IMR-90 (cell line): ENCODE results near the gene MAGEF1. TPM values are rescaled to one million over a fixed set of nuclear protein-coding genes. Genes with fewer than 3 reads are reported as not detected.

Source experiments
- ATAC-seq: fragments of 200-7000 bp; cut with Tn5 transposase; 2 replicates; pipeline ENCODE4 v1.9.1; 2020; ENCODE audit warnings: low read depth, mild to moderate bottlenecking, moderate library complexity
- BruUV-seq: library from RNA; stranded (reverse); fragments of 400-500 nt; replicated peaks from 2 replicates; lab custom pipeline; 2021; lab: Mats Ljungman, UMichigan
- CTCF ChIA-PET: fragments of 300-600 bp; formaldehyde crosslinking; extraction: SDS; loops from one replicate; lab custom pipeline; 2021; ENCODE audit warnings: antibody characterized with exemption; lab: Yijun Ruan, JAX
- POLR2A ChIA-PET: fragments of 300-600 bp; sonication (Branson Sonifier 250); formaldehyde crosslinking; loops from one replicate; lab custom pipeline; 2022; ENCODE audit warnings: antibody characterized with exemption; ENCODE audit not compliant: unreplicated experiment; lab: Charles Lee
- DNase-seq: peaks from one replicate; pipeline ENCODE4 v3.0.0; 2013
- H2AFZ ChIP-seq: replicated peaks from 2 replicates; pipeline ENCODE3; 2013; ENCODE audit warnings: low read length, mild to moderate bottlenecking; ENCODE audit not compliant: poor library complexity
- H2AK5ac ChIP-seq: 2 replicates; pipeline ENCODE4 v1.6.1; 2013; ENCODE audit warnings: low read depth, low read length, inconsistent platforms
- H2AK9ac ChIP-seq: replicated peaks from 2 replicates; pipeline ENCODE3; 2013; ENCODE audit warnings: mild to moderate bottlenecking, low read depth, low read length, moderate library complexity; ENCODE audit not compliant: poor library complexity
- H2BK120ac ChIP-seq: 2 replicates; pipeline ENCODE4 v1.6.1; 2013; ENCODE audit warnings: low read depth, low read length, inconsistent platforms
- H2BK15ac ChIP-seq: 3 replicates; pipeline ENCODE4 v1.6.1; 2013; ENCODE audit warnings: low read depth, low read length, inconsistent platforms
- H2BK20ac ChIP-seq: 2 replicates; pipeline ENCODE4 v1.6.1; 2013; ENCODE audit warnings: low read depth, mild to moderate bottlenecking, inconsistent platforms, low read length, moderate library complexity
- H2BK5ac ChIP-seq: 2 replicates; pipeline ENCODE4 v1.6.1; 2013; ENCODE audit warnings: mild to moderate bottlenecking, low read depth, low read length, inconsistent platforms; ENCODE audit not compliant: poor library complexity, severe bottlenecking
- H3K14ac ChIP-seq: replicated peaks from 2 replicates; pipeline ENCODE4 v1.6.1; 2013; ENCODE audit warnings: low read depth, low read length, inconsistent platforms
- H3K18ac ChIP-seq: 2 replicates; pipeline ENCODE4 v1.6.1; 2013; ENCODE audit warnings: low read depth, low read length, control low read depth
- H3K23ac ChIP-seq: 2 replicates; pipeline ENCODE4 v1.6.1; 2013; ENCODE audit warnings: low read depth, low read length, inconsistent platforms
- H3K27ac ChIP-seq: 2 replicates; pipeline ENCODE4 v1.5.1; 2013; ENCODE audit warnings: mild to moderate bottlenecking, control low read depth, low read length; ENCODE audit not compliant: insufficient read depth
- H3K27me3 ChIP-seq: 2 replicates; pipeline ENCODE4 v1.6.1; 2013; ENCODE audit warnings: low read length; ENCODE audit not compliant: control insufficient read depth, insufficient read depth
- H3K36me3 ChIP-seq: 2 replicates; pipeline ENCODE4 v1.6.1; 2013; ENCODE audit warnings: low read length, mixed read lengths; ENCODE audit not compliant: control insufficient read depth, insufficient read depth
- H3K4ac ChIP-seq: 2 replicates; pipeline ENCODE4 v1.6.1; 2013; ENCODE audit warnings: low read depth, low read length, inconsistent platforms
- H3K4me1 ChIP-seq: 2 replicates; pipeline ENCODE4 v1.6.1; 2013; ENCODE audit warnings: low read length, mixed read lengths; ENCODE audit not compliant: control insufficient read depth, insufficient read depth
- H3K4me2 ChIP-seq: 2 replicates; pipeline ENCODE4 v1.6.1; 2013; ENCODE audit warnings: low read depth, mild to moderate bottlenecking, control low read depth, low read length, moderate library complexity
- H3K4me3 ChIP-seq: 2 replicates; pipeline ENCODE4 v1.5.1; 2013; ENCODE audit warnings: low read depth, mild to moderate bottlenecking, control low read depth, low read length, moderate library complexity; ENCODE audit not compliant: insufficient read depth
- H3K56ac ChIP-seq: 2 replicates; pipeline ENCODE4 v1.6.1; 2013; ENCODE audit warnings: low read length, inconsistent platforms; ENCODE audit not compliant: insufficient read depth; ENCODE audit errors: extremely low read depth
- H3K79me1 ChIP-seq, 2 experiments: 2 replicates each; pipeline ENCODE4 v1.6.1; 2013; ENCODE audit warnings: low read length in 2 of 2, inconsistent platforms in 1 of 2, low read depth in 1 of 2
- H3K9ac ChIP-seq: 2 replicates; pipeline ENCODE4 v1.6.1; 2013; ENCODE audit warnings: low read depth, low read length, control low read depth
- H3K9me1 ChIP-seq: 2 replicates; pipeline ENCODE4 v1.6.1; 2013; ENCODE audit warnings: low read length, inconsistent platforms; ENCODE audit not compliant: insufficient read depth
- H3K9me3 ChIP-seq: 2 replicates; pipeline ENCODE4 v1.6.1; 2013; ENCODE audit warnings: low read length; ENCODE audit not compliant: control insufficient read depth, insufficient read depth
- H4K20me1 ChIP-seq: 2 replicates; pipeline ENCODE4 v1.6.1; 2013; ENCODE audit warnings: low read length, inconsistent platforms; ENCODE audit not compliant: insufficient read depth
- H4K5ac ChIP-seq: 2 replicates; pipeline ENCODE4 v1.6.1; 2013; ENCODE audit warnings: mild to moderate bottlenecking, low read depth, low read length, control low read depth
- H4K8ac ChIP-seq, 2 experiments: 2 replicates each; pipeline ENCODE4 v1.6.1; 2013; ENCODE audit warnings: low read depth in 2 of 2, low read length in 2 of 2, control low read depth in 1 of 2, inconsistent platforms in 1 of 2
- H4K91ac ChIP-seq: 2 replicates; pipeline ENCODE4 v1.6.1; 2013; ENCODE audit warnings: low read depth, low read length, inconsistent platforms; ENCODE audit not compliant: insufficient read depth
- BHLHE40 ChIP-seq: fragments of 150-350 bp; IDR thresholded peaks from 2 replicates; pipeline ENCODE4 v1.6.1; 2016; ENCODE audit warnings: mild to moderate bottlenecking, low read depth, low read length
- CEBPB ChIP-seq: IDR thresholded peaks from 2 replicates; pipeline ENCODE4 v1.6.1; 2012; ENCODE audit warnings: low read depth, low read length, improper control_type of control experiment
- CHD1 ChIP-seq: IDR thresholded peaks from 2 replicates; pipeline ENCODE4 v1.6.1; 2012; ENCODE audit warnings: low read depth, low read length, improper control_type of control experiment
- FOS ChIP-seq: fragments of 150-350 bp; IDR thresholded peaks from 2 replicates; pipeline ENCODE4 v1.6.1; 2016; ENCODE audit warnings: low read depth, low read length
- MAZ ChIP-seq: IDR thresholded peaks from 2 replicates; pipeline ENCODE4 v1.6.1; 2012; ENCODE audit warnings: low read depth, mild to moderate bottlenecking, low read length, improper control_type of control experiment, moderate library complexity, borderline replicate concordance
- RAD21 ChIP-seq: IDR thresholded peaks from 2 replicates; pipeline ENCODE4 v1.6.1; 2012; ENCODE audit warnings: low read length, improper control_type of control experiment
- WGBS, 2 experiments: methylation state at CpG; one replicate each; pipeline versions ENCODE4 v1.1.5 to v1.1.7; 2013; ENCODE audit warnings: missing lambda C conversion rate in 2 of 2; ENCODE audit not compliant: insufficient read length in 1 of 2; ENCODE audit errors: extremely low coverage in 2 of 2; 5-methylcytosine and 5-hydroxymethylcytosine counted together
- dilution Hi-C: fragments of 300-500 bp; cut with HindIII; formaldehyde crosslinking; loops from one replicate; pipeline ENCODE4 v1.14.3; 2018; ENCODE audit warnings: low sequenced_read_pairs; ENCODE audit not compliant: unreplicated experiment
- in situ Hi-C: fragments of 300-500 bp; cut with MboI; formaldehyde crosslinking; loops from 3 replicates; pipeline ENCODE4 v1.14.3; 2019; ENCODE audit warnings: low sequenced_read_pairs, inconsistent platforms, mixed read lengths
- intact Hi-C: fragments of 100-400 bp; cut with micrococcal nuclease; formaldehyde crosslinking; loops from 2 replicates; pipeline ENCODE4 v1.10.0; 2022
- polyA plus RNA-seq, 3 experiments: library from polyadenylated mRNA; depleted of rRNA; stranded (reverse); fragments of >200 nt; gene quantifications; 2 replicates each; pipeline ENCODE4 v1.2.3, GENCODE V29; 2012; ENCODE audit warnings: low replicate concordance in 1 of 3
- total RNA-seq: library from RNA; depleted of rRNA; stranded (reverse); fragments of >200 nt; gene quantifications from 2 replicates; pipeline ENCODE4 v1.2.3, GENCODE V29; 2012
- TF ChIP-seq, protein P1 (sequence below): conservative IDR thresholded peaks from 2 replicates; pipeline ENCODE4 v1.5.1; 2012; ENCODE audit warnings: mild to moderate bottlenecking, low read depth, low read length, improper control_type of control experiment

The MAGEF1 gene
- total and polyA plus RNA-seq, 2 of the 4 experiments (the other 2 are of a cell fraction) = 10.6 to 19.4 TPM

DNA sequence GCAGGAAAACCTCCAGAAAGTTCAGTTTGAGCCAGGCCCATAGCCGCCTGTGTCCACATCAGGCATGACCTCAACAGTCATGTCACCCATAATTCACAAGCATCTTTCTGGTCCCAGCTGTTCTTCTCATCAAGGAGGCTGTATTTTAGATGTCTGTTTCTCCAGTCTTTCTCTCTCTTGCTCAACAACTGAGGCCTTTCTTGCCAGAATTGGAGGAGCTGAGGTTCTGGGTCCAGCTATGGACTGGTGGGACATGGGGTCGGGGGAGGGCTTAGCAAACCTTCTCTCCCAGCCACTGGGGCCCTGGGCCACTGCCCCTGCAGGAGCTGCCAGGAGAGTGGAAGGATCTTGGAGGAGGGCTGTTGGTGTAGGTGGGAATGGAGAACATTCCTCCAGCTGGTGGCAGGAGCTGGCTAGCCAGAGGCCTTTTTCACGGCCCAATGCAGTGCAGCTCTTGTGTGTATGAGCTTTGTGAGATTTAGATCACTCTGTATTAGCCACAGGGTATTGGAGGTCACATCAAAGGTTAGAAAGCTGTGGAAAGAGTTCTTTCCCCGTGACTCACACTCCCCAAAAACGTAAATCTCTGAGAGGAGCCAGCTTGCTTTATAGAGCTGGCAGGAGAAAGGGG lies 23.5 kb downstream of the MAGEF1 start:
- H3K9me3 ChIP-seq = no peaks in the 10 kb centered on the region
- H3K79me1 ChIP-seq = no peaks in the 10 kb centered on the region
- peak overlapping the region; percentile 30 for H3K18ac ChIP-seq
- H2AK9ac ChIP-seq = no peak overlapping the region
- H2BK5ac ChIP-seq = peak overlapping the region; percentile 63
- peak overlapping the region; percentile 72 for H3K4ac ChIP-seq
- peak overlapping the region; percentile 55 for H2BK20ac ChIP-seq
- peaks cover 19% of the 10 kb centered on the region for H3K9me1 ChIP-seq
- peak; percentile 60; the same call in 1 of the 2 replicates for TF ChIP-seq FOS
- no peak for TF ChIP-seq CHD1
- peak; percentile 54; the same call in 1 of the 2 replicates for TF ChIP-seq CEBPB
- TF ChIP-seq RAD21 = peak; percentile 22; the same call in 1 of the 2 replicates
- no peak for TF ChIP-seq BHLHE40
- TF ChIP-seq MAZ = no peak
- TF ChIP-seq, protein P1, sequence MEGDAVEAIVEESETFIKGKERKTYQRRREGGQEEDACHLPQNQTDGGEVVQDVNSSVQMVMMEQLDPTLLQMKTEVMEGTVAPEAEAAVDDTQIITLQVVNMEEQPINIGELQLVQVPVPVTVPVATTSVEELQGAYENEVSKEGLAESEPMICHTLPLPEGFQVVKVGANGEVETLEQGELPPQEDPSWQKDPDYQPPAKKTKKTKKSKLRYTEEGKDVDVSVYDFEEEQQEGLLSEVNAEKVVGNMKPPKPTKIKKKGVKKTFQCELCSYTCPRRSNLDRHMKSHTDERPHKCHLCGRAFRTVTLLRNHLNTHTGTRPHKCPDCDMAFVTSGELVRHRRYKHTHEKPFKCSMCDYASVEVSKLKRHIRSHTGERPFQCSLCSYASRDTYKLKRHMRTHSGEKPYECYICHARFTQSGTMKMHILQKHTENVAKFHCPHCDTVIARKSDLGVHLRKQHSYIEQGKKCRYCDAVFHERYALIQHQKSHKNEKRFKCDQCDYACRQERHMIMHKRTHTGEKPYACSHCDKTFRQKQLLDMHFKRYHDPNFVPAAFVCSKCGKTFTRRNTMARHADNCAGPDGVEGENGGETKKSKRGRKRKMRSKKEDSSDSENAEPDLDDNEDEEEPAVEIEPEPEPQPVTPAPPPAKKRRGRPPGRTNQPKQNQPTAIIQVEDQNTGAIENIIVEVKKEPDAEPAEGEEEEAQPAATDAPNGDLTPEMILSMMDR = peak; percentile 20; the same call in 1 of the 2 replicates
- H2AFZ ChIP-seq = peak overlapping the region; percentile 27
- 0% methylated on average over 1 of the region's 5 CpGs; no CpG with 5 or more reads in 1 of the 2 experiments for WGBS, 2 experiments
- DNase-seq (peak; percentile 91), ATAC-seq (peak; percentile 85)
- ChIA-PET CTCF (interaction anchor here (0.6 to 3.7 kb wide), 7 partner anchors 17 to 157 kb away, joined by 3 to 15 read pairs (median 4); partner anchors contain the start of gene EPHB3), POLR2A (no interaction called here)
- H3K14ac ChIP-seq = peak overlapping the region; percentile 11
- in situ Hi-C loops = no loop called here
- peak overlapping the region; percentile 9 for H3K4me2 ChIP-seq
- intact Hi-C loops = loop anchor here (2.0 kb wide), 1 partner anchor 120 kb away; no protein-coding TSS in a partner anchor
- no TSS peak for BruUV-seq
- peak overlapping the region; percentile 61 for H3K23ac ChIP-seq
- peak overlapping the region; percentile 33; the same call in 1 of the 2 replicates for H3K56ac ChIP-seq
- H4K91ac ChIP-seq = peak overlapping the region; percentile 72; the same call in 1 of the 2 replicates
- peak overlapping the region; percentile 14; the same call in 1 of the 2 replicates for H2AK5ac ChIP-seq
- peaks cover 44% of the 10 kb centered on the region for H3K4me1 ChIP-seq
- H4K5ac ChIP-seq = no peak overlapping the region; the same call in 1 of the 2 replicates
- H3K9ac ChIP-seq = peak overlapping the region; percentile 17; the same call in 1 of the 2 replicates
- H3K4me3 ChIP-seq = no peak overlapping the region
- H4K8ac ChIP-seq = peak overlapping the region in 1 of 2 experiments; percentile 54; a peak in 1 of 4 replicates
- H2BK120ac ChIP-seq = peak overlapping the region; percentile 85
- no peaks in the 10 kb centered on the region for H3K36me3 ChIP-seq
- H4K20me1 ChIP-seq = peaks cover 4% of the 10 kb centered on the region; the same call in 1 of the 2 replicates
- peak overlapping the region; percentile 8; the same call in 2 of the 3 replicates for H2BK15ac ChIP-seq
- H3K27me3 ChIP-seq = peaks cover 11% of the 10 kb centered on the region
- dilution Hi-C loops = no loop called here
- peak overlapping the region; percentile 98 for H3K27ac ChIP-seq
